Ectodermal cell (in vitro differentiated cells): ENCODE results near the gene DCUN1D4.

Experiments used
- H3K27ac ChIP-seq: 2 replicates; pipeline ENCODE4 v1.7.0; 2013; ENCODE audit warnings: mild to moderate bottlenecking, low read depth, low read length; ENCODE audit not compliant: insufficient read depth, poor library complexity, severe bottlenecking
- H3K27me3 ChIP-seq: 2 replicates; pipeline ENCODE4 v1.7.0; 2013; ENCODE audit warnings: mild to moderate bottlenecking, low read length; ENCODE audit not compliant: insufficient read depth, control insufficient read depth, poor library complexity, severe bottlenecking
- H3K36me3 ChIP-seq: one replicate; pipeline ENCODE4 v1.7.0; 2013; ENCODE audit warnings: low read length; ENCODE audit not compliant: control insufficient read depth, insufficient read depth
- H3K4me1 ChIP-seq: one replicate; pipeline ENCODE4 v1.7.0; 2013; ENCODE audit warnings: low read length; ENCODE audit not compliant: control insufficient read depth, insufficient read depth
- H3K4me3 ChIP-seq: 2 replicates; pipeline ENCODE4 v1.7.0; 2013; ENCODE audit warnings: low read depth, low read length, control low read depth; ENCODE audit not compliant: insufficient read depth
- H3K9me3 ChIP-seq: 2 replicates; pipeline ENCODE4 v1.7.0; 2013; ENCODE audit warnings: mild to moderate bottlenecking, low read length, moderate library complexity; ENCODE audit not compliant: control insufficient read depth
- WGBS, 2 experiments: methylation state at CpG; one replicate each; pipeline ENCODE4 v1.1.7; 2013; ENCODE audit warnings: missing lambda C conversion rate in 2 of 2; 5-methylcytosine and 5-hydroxymethylcytosine counted together

The DCUN1D4 gene

DNA sequence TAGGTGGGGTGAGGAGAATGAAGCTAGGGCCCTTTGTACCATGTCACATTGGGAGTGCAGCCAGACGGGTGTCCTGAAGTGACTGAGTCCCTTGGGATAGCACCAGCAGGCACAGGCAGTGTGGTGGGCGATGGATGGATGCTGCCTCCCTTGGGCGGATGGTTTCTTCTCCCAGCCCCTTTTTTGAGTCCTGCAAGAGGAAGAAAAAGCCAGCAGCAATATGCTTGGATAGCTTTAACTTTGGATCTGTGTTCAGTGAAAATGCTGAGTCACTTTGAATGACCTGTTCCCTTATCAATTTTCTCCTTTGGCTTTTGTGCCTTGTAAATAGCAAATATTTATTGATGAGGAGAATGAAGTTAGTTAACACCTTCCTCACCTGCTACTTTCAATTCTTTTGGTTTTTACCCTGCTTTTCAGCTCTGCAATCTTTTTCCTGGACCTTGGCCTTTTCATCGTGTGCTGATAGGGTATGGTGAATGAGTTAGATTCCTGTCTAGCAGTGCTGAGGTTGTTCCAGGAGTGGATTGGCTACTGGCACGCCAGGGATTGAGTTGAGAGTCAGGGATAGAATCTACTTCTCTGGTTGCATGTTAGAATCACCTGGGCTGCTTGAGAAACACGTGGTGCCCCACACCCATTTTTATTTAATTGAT lies 10.2 kb downstream of the DCUN1D4 start:
- no peaks in the 10 kb centered on the region for H3K9me3 ChIP-seq
- 59 to 68% methylated on average over 6 of the region's 6 CpGs for WGBS, 2 experiments
- H3K4me3 ChIP-seq: no peak overlapping the region
- H3K27ac ChIP-seq: peak overlapping the region; percentile 31
- no peaks in the 10 kb centered on the region for H3K36me3 ChIP-seq
- no peaks in the 10 kb centered on the region for H3K27me3 ChIP-seq
- H3K4me1 ChIP-seq: peaks cover 45% of the 10 kb centered on the region

DNA sequence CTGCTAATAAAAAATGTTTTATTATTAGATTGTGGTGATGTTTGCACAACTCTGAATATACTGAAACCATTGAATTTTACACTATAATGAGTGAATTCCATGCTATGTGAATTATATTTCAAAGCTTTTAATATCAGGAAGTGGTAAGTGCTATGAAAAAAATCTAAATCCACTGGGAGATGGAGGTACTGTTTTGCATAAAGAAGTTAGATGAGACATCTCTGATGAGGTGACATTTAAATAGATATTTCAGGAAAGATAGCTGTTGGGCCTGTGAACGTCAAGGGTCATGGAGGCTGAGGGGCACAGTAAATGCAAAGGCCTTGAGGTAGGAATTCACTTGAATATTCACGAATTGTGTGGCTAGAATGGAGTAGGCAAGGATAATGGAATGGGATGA lies 12.3 kb downstream of the DCUN1D4 start:
- H3K4me3 ChIP-seq: no peak overlapping the region
- 88 to 90% methylated on average over 2 of the region's 2 CpGs for WGBS, 2 experiments
- no peaks in the 10 kb centered on the region for H3K27me3 ChIP-seq
- H3K4me1 ChIP-seq: peaks cover 38% of the 10 kb centered on the region
- H3K9me3 ChIP-seq: no peaks in the 10 kb centered on the region
- no peak overlapping the region for H3K27ac ChIP-seq
- H3K36me3 ChIP-seq: no peaks in the 10 kb centered on the region

DNA sequence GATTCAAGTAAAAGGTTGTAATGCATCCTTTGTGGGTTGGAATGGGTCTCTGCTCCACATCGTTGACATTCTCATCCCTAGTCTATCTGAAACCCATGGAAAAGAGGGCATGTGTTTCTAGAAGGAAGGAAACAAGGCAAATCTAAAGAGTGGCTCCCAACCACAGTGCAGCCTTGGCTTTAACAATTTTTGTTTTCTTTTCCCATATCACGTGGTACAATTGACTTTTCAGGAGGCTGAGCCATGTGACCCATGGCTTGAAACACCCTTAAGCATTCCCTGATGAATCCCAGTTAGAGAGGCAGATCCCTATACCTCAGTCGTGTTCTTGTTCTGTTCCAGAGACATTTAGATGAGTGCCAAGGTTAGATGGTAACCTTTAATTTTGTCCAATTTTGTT lies 12.8 kb downstream of the DCUN1D4 start:
- Histone ChIP-seq H3K27me3 (no peaks in the 10 kb centered on the region), H3K4me3 (no peak overlapping the region), H3K4me1 (peaks cover 33% of the 10 kb centered on the region), H3K36me3 (no peaks in the 10 kb centered on the region), H3K27ac (no peak overlapping the region), H3K9me3 (no peaks in the 10 kb centered on the region)
- 90 to 92% methylated on average over 3 of the region's 3 CpGs for WGBS, 2 experiments

DNA sequence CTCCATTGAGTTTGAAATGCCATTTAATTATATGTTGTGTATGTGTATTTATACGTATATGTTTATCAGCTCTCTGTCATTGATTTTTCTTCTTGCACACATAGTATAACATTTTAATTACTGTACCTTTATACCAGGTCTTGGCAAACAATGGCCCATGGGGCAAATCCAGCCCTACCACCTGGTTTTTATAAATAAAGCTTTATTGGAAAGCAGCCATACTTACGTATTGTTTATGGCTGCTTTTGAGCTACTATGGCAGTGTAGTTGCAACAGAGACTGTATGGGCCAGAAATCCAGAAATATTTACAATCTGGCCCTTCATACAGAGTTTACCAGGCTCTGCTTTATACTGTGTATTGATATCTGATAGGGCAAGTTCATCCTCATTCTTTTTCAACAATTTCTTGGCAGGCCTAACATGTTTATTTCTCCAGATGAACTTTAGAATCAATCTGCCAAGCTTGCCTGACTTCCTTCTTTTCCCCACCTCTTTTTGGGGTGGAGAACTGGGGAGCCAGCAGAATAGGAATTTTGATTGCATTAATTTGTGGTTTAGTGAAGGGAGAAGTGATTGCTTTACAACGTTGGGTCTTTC lies 15.8 kb downstream of the DCUN1D4 start:
- Histone ChIP-seq H3K36me3 (peaks cover 2% of the 10 kb centered on the region), H3K27ac (no peak overlapping the region), H3K4me3 (no peak overlapping the region), H3K4me1 (peaks cover 6% of the 10 kb centered on the region), H3K27me3 (no peaks in the 10 kb centered on the region), H3K9me3 (no peaks in the 10 kb centered on the region)
- 92 to 100% methylated on average over 1 to 2 of the region's 3 CpGs for WGBS, 2 experiments

- peaks cover 9% of the 10 kb centered on the region for H3K36me3 ChIP-seq
- no peaks in the 10 kb centered on the region for H3K9me3 ChIP-seq
- 87 to 88% methylated on average over 4 of the region's 4 CpGs for WGBS, 2 experiments
- no peak overlapping the region for H3K27ac ChIP-seq
- H3K4me1 ChIP-seq: peaks cover 5% of the 10 kb centered on the region
- no peaks in the 10 kb centered on the region for H3K27me3 ChIP-seq
- H3K4me3 ChIP-seq: no peak overlapping the region
Observed at GRCh38 chr4:51859476-51860031, 16.6 kb downstream of the DCUN1D4 start.

GRCh38 chr4:51862199-51862598 lies 19.2 kb downstream of the DCUN1D4 start:
- 91 to 100% methylated on average over 1 of the region's 1 CpG for WGBS, 2 experiments
- no peak overlapping the region for H3K27ac ChIP-seq
- peaks cover 31% of the 10 kb centered on the region for H3K36me3 ChIP-seq
- H3K4me3 ChIP-seq: no peak overlapping the region
- no peaks in the 10 kb centered on the region for H3K27me3 ChIP-seq
- no peaks in the 10 kb centered on the region for H3K9me3 ChIP-seq
- peaks cover 5% of the 10 kb centered on the region for H3K4me1 ChIP-seq

DNA sequence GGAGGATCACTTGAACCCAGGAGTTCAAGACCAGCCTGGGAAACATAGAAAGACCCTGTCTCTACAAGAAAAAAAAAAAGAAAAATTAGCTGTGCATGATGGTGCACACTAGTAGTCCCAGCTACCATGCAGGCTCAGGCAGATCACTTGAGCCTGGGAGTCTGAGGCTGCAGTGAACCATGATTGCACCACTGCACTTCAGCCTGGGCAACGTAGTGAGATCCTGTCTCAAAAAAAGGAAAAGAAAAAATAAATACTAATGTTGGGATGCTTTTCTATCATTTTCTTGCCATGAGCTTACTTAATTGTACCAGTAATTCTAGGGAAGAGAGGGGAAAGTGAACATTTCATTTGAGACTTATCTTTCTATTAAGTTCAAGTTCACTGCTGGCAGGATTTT lies 19.8 kb downstream of the DCUN1D4 start:
- WGBS, 2 experiments: 95 to 100% methylated on average over 1 of the region's 1 CpG

DNA sequence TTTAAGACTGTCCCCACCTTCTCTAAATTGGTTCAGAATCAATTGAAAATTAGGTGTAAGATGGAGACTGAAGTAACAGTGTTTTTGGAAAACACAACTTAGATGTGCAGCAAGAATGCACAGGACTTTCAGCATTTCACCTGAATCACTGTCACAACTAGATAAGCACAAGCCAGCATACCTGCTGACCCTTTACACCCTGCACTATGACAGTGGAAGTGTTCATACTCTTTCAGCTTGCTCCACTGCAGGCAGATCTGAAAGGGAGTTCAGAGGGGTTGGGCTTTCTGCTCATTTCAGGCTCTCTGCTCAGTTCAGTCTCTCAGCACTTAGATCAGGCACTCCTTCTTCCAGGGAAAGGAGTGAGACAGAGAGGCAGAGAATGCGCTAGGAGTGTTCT lies 22.8 kb downstream of the DCUN1D4 start:
- 88% methylated on average over 1 of the region's 1 CpG; no CpG with 5 or more reads in 1 of the 2 experiments for WGBS, 2 experiments
- Histone ChIP-seq H3K36me3 (peaks cover 42% of the 10 kb centered on the region), H3K4me3 (no peak overlapping the region), H3K27me3 (no peaks in the 10 kb centered on the region), H3K4me1 (no peaks in the 10 kb centered on the region), H3K9me3 (no peaks in the 10 kb centered on the region), H3K27ac (no peak overlapping the region)

More for the DNA sequence above, 19.8 kb downstream of the DCUN1D4 start:
- Histone ChIP-seq H3K9me3 (no peaks in the 10 kb centered on the region), H3K27ac (no peak overlapping the region), H3K27me3 (no peaks in the 10 kb centered on the region), H3K4me1 (peaks cover 5% of the 10 kb centered on the region), H3K36me3 (peaks cover 37% of the 10 kb centered on the region), H3K4me3 (no peak overlapping the region)

GRCh38 chr4:51866835-51867234 lies 23.9 kb downstream of the DCUN1D4 start:
- Histone ChIP-seq H3K9me3 (no peaks in the 10 kb centered on the region), H3K4me1 (no peaks in the 10 kb centered on the region), H3K4me3 (no peak overlapping the region), H3K27ac (no peak overlapping the region), H3K27me3 (no peaks in the 10 kb centered on the region), H3K36me3 (peaks cover 47% of the 10 kb centered on the region)
- 95 to 96% methylated on average over 7 of the region's 7 CpGs for WGBS, 2 experiments

DNA sequence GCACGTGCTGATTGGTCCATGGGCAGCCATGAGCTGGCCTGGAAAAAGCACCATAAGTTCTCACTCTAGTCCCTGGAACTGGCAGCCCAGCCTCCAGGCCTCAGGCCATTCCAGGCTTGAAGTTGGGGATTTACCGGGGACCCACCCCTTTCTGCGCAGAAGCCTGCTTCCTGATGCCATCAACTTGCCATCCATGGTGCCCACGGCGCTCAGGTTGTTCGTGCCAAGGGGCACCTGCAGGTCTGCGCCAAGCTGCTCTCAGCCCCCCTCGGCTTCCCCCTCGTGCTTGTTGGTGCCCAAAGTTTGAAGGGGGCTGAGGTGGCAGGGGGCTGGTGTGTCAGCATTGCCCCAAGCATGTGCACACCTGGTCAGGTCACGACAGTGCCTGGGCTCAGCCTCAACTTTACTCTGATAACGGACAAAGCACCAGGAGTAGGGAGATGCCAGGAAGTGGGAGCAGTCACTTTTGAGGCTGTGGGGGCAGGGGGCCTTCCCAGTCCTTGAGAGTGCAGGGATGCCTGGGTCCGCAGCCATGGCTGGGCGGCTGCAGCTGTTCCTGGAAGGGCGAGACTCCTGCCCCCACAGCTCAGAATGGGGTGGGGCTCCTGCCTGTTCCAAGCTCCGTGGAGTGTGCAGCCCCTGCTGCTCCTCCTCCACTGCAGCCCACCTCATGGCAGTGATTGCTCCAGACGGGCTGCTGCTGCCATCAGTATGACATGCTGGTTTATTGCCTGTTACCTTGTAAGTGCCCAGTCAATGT lies 24.9 kb downstream of the DCUN1D4 start:
- 94 to 97% methylated on average over 16 of the region's 16 CpGs for WGBS, 2 experiments
- Histone ChIP-seq H3K36me3 (peaks cover 58% of the 10 kb centered on the region), H3K27ac (no peak overlapping the region), H3K4me3 (no peak overlapping the region), H3K4me1 (no peaks in the 10 kb centered on the region), H3K9me3 (no peaks in the 10 kb centered on the region), H3K27me3 (no peaks in the 10 kb centered on the region)
